ENCODE data around the gene RTN1. TPM values are rescaled to one million over a fixed set of nuclear protein-coding genes. Genes with fewer than 3 reads are reported as not detected.

RTN1 gene
- total and polyA plus RNA-seq, 9 of the 15 experiments (the other 6 are each of a cell fraction or from before 2014, with no cell fraction given), result 0.03 to 0.09 TPM; not detected in 7

GRCh38 chr14:59728304-59728703 lies 142.3 kb downstream of the RTN1 start:
- in situ Hi-C loops (cut with MboI) (no loop called here), intact Hi-C loops (cut with micrococcal nuclease) (no loop called here)
- TF ChIP-seq GABPA (tag; conservative IDR thresholded peaks at IDR 0.05; ENCODE audit: low read depth) (no peak), FOXK1 (CRISPR knock-in tag; IDR thresholded peaks at IDR 0.05; ENCODE audit: borderline replicate concordance) (no peak), POLR2H (tag; IDR thresholded peaks at IDR 0.05; ENCODE audit: low read depth) (no peak), TFAM (CRISPR knock-in tag; conservative IDR thresholded peaks at IDR 0.05) (no peak), SIN3A (IDR thresholded peaks at IDR 0.05; ENCODE audit: borderline replicate concordance in 2 of 2, control insufficient read depth in 1 of 2, low read depth in 2 of 2, low read length in 2 of 2) (no peak), SNIP1 (IDR thresholded peaks at IDR 0.05; ENCODE audit: low read depth) (no peak), CBX1 (IDR thresholded peaks at IDR 0.05; ENCODE audit: low read depth) (no peak), EHMT2 (IDR thresholded peaks at IDR 0.05) (no peak), OTX1 (CRISPR knock-in tag; IDR thresholded peaks at IDR 0.05) (no peak), SIRT6 (IDR thresholded peaks at IDR 0.05; ENCODE audit: low read depth, low read length) (no peak), MYBL2 (IDR thresholded peaks at IDR 0.05; ENCODE audit: low read depth) (no peak), MYBL2 (CRISPR knock-in tag; IDR thresholded peaks at IDR 0.05; ENCODE audit: borderline replicate concordance) (no peak), ADNP (tag; IDR thresholded peaks at IDR 0.05) (no peak), FOXK2 (conservative IDR thresholded peaks at IDR 0.05 in 1 of 2, IDR thresholded peaks at IDR 0.05 in 1 of 2; ENCODE audit: low read depth in 2 of 2) (no peak), SUPT5H (IDR thresholded peaks at IDR 0.05) (no peak), RNF2 (IDR thresholded peaks at IDR 0.05) (no peak), XRCC5 (IDR thresholded peaks at IDR 0.05; ENCODE audit: low read depth, low read length) (no peak), PML (IDR thresholded peaks at IDR 0.05; ENCODE audit: low read length) (no peak), KAT8 (IDR thresholded peaks at IDR 0.05; ENCODE audit: low read depth) (no peak)
- Histone ChIP-seq H3K9me3 (replicated peaks; ENCODE audit: control insufficient read depth, insufficient read depth, low read depth, low read length) (no peaks in the 10 kb centered on the region), H2AFZ (ENCODE audit: low read depth, low read length) (no peak overlapping the region), H3K4me1 (replicated peaks in 1 of 2; ENCODE audit: control insufficient read depth in 2 of 2, insufficient read depth in 2 of 2, low read length in 2 of 2) (peaks cover 0 to 7% of the 10 kb centered on the region in 2 experiments; a peak in 1 of 5 replicates), H3K79me2 (ENCODE audit: control insufficient read depth, insufficient read depth, low read length) (no peaks in the 10 kb centered on the region), H3K27me3 (ENCODE audit: control insufficient read depth in 2 of 2, insufficient read depth in 2 of 2, low read length in 2 of 2) (peaks cover 4 to 13% of the 10 kb centered on the region in 2 experiments; a peak in 3 of 5 replicates), H4K20me1 (replicated peaks; ENCODE audit: control insufficient read depth, insufficient read depth, low read length) (no peaks in the 10 kb centered on the region), H3K36me3 (ENCODE audit: control insufficient read depth, insufficient read depth, low read length) (no peaks in the 10 kb centered on the region), H3K9me1 (ENCODE audit: control insufficient read depth, insufficient read depth, low read length) (no peaks in the 10 kb centered on the region), H3K27ac (ENCODE audit: extremely low read depth, low read depth, low read length) (no peak overlapping the region), H3K4me3 (no peak overlapping the region), H3K9ac (ENCODE audit: insufficient read depth in 1 of 2, low read depth in 2 of 2, low read length in 2 of 2) (no peak overlapping the region), H3K4me2 (ENCODE audit: insufficient read depth, low read length) (no peak overlapping the region)
- ATAC-seq (no peak), DNase-seq (ENCODE audit: extremely low read depth in 1 of 4, low spot score in 3 of 4) (no peak), FAIRE-seq (no peak)
- no TSS peak for BruUV-seq (replicated peaks)
- POLR2A ChIA-PET, result no interaction called here
- CTCF ChIA-PET (ENCODE audit: low intra/inter-chr PET ratio), result no interaction called here
- WGBS (ENCODE audit: insufficient coverage, low coverage, missing lambda C conversion rate), result 2% methylated on average over 3 of the region's 3 CpGs

Measured in K562 (cell line).